Fibroblast of pulmonary artery (primary cell): ENCODE measurements around the gene MCF2L.

ENCODE experiments used
- DNase-seq: peaks from one replicate; pipeline ENCODE4 v3.0.0-alpha.2; 2010; ENCODE audit warnings: low read depth
- H3K4me3 ChIP-seq: replicated peaks from 2 replicates; pipeline ENCODE4 v1.5.1; 2011; ENCODE audit warnings: low read depth, mild to moderate bottlenecking, control low read depth, low read length, moderate library complexity
- CTCF ChIP-seq: IDR thresholded peaks from 2 replicates; pipeline ENCODE4 v1.5.1; 2011; ENCODE audit warnings: mild to moderate bottlenecking, control low read depth, low read length, inconsistent platforms; ENCODE audit errors: missing control alignments

Gene MCF2L

GRCh38 chr13:112968910-112969691, at the start of gene MCF2L:
Gene MCF2L (plus strand): TSS chr13:112969214. CDS start chr13:112969380, 166 bp downstream.
- H3K4me3 ChIP-seq: no peak within 1 kb of the TSS
- peak; percentile 54 for DNase-seq
- peak; percentile 14 for TF ChIP-seq CTCF

GRCh38 chr13:112923962-112924361, 45.1 kb upstream of the MCF2L start:
- no peak for TF ChIP-seq CTCF
- no peak for DNase-seq
- no peak overlapping the region for H3K4me3 ChIP-seq

- no peak overlapping the region for H3K4me3 ChIP-seq
- no peak for TF ChIP-seq CTCF
- no peak for DNase-seq
Measured at GRCh38 chr13:112924365-112924764, 44.6 kb upstream of the MCF2L start.

GRCh38 chr13:112926003-112926402, 43.0 kb upstream of the MCF2L start:
- no peak for TF ChIP-seq CTCF
- H3K4me3 ChIP-seq: no peak overlapping the region
- no peak for DNase-seq

- DNase-seq: no peak
- H3K4me3 ChIP-seq: no peak overlapping the region
- TF ChIP-seq CTCF: no peak
Measured at GRCh38 chr13:112926993-112927392, 42.0 kb upstream of the MCF2L start.

- no peak overlapping the region for H3K4me3 ChIP-seq
- DNase-seq: no peak
- TF ChIP-seq CTCF: no peak
Measured at GRCh38 chr13:112928020-112928971, 40.7 kb upstream of the MCF2L start.
